HG02763 (cell line): ENCODE results near the gene PDE9A.

ENCODE experiments used
- ATAC-seq: cut with Tn5 transposase; IDR thresholded peaks from one replicate; pipeline ENCODE4 v1.9.1; 2021; ENCODE audit warnings: mild to moderate bottlenecking, moderate library complexity; ENCODE audit not compliant: unreplicated experiment

PDE9A gene

DNA sequence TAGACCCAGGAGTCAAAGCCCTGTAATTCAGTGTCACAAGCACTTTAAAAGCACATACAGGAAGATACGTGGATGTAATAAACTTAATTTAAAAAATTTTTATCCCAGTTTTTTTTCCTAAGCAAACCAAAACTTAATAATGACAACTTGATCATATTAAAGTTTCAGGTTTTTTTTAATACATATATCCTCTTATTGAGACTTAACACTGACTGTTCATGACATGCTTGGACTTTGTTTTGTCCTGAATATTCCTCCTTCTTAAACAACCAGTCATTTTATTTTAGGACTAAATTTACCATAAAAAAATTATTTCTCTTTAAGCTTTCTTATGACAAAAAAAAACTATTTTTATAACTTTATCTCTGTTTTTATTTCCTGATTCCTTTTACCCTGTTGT lies 161.8 kb downstream of the PDE9A start:
- no peak for ATAC-seq

DNA sequence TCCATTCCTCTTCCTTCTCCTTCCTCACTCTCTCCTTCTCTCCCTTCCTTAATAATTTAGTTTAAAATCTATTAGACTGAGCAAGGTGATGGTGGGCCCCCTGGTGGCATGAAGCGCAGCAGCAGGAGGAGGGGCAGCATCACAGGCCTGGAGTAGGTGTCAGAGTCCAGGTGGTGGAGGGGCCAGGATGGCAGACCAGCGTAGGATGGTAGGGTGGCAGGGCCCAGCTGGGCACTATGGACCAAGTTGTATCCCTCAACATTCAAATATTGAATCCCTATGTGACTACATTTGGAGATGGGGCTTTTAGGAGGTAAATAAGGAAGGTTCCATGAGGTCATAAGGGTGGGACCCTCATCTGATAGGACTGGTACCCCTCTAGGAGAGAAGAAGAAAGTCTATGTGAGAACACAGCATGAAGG lies 164.9 kb downstream of the PDE9A start:
- ATAC-seq: no peak

DNA sequence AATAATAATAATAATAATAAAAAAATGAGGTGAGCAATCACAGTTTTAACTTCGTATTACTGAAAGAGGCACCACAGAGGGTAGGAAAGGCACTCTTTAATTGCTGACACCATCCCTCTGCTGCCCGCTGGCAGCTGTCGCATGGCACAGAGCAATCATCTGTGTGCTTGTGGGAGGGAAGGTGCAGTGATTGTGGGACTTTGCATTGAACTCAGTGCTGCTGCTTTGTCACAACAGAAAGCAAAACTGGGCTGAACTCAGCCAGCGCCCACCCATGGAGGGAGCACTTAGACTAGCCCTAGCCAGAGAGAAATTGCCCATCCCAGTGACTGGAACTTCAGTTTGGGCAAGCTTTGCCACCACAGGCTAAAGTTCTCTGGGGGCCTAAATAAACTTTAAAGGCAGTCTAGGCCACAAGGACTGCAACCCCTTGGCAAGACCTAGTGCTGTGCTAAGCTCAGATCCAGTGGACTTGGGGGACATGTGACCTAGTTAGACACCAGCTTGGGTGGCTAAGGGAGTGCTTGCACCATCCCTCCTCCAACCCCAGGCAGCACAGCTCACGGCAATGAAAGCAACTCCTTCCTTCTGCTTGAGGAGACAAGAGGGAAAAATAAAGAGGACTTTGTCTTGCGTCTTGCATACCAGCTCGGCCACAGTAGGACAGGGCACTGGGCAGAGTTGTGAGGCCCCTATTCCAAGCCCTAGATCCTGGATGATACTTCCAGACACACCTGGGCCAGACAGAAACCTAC lies 166.6 kb downstream of the PDE9A start:
- ATAC-seq: no peak

DNA sequence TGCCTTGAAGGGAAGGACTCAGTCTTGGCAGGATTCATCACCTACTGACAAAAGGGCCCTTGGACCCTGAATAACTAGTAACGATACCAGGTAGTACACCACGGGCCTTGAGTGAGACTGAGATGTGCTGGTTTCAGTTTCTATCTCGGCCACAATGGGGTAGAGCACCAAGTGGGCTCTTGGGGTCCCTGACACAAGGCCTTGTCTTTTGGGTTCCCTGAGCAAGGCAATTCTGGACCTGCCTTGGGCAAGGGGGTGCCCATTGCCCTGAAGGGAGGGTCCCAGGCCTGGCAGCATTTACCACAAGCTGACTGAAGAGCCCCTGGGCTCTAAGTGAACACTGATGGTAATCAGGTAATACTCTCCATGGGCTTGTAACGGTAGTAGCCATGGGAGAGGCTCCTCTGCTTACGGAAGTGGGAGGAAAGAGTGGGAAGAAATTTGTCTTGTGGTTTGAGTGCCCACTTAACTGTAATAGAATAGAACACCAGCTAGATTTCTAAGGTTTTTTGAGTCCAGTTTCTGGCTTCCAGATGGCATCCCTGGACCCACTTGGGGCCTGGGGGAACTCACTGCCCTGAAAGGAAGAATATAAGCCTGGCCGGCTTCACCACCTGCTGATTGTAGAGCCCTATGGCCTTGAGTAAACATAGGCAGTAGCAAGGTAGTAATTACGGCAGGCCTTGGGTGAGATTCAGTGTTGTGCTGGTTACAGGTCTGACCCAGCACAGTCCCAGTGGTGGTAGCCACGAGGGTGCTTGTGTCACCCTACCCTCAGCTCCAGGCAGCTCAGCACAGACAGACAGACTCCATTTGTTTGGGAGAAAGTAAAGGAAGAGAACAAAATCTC lies 167.4 kb downstream of the PDE9A start:
- ATAC-seq: no peak
